Measurements from ENCODE around the gene HINFP.
"Not testable (repeated sequence)": the region's sequence is repeated elsewhere in the genome, so short reads cannot be mapped to it uniquely, and the experiment has no call there.

HINFP gene

DNA sequence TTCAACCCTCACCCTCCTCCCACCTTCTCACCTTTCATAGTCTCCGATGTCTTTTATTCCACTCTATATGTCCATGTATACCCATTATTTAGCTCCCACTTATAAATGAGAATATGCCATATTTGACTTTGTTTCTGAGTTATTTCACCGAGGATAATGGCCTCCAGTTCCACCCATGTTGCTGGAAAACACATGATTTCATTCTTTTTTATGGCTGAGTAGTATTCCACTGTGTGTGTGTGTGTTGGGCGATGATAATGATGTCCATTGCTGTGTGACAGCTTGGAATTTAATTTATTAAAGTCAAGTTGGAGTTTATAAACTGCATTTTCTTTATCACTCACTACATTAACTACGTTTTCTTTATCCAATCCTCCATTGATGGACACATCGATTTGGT lies 3.2 kb upstream of the HINFP start:
- FAIRE-seq, result no peak
- TF ChIP-seq POLR2A (IDR thresholded peaks at IDR 0.05; ENCODE audit: low read depth, low read length), result no peak
- no peak for DNase-seq (ENCODE audit: insufficient read length, low spot score)

DNA sequence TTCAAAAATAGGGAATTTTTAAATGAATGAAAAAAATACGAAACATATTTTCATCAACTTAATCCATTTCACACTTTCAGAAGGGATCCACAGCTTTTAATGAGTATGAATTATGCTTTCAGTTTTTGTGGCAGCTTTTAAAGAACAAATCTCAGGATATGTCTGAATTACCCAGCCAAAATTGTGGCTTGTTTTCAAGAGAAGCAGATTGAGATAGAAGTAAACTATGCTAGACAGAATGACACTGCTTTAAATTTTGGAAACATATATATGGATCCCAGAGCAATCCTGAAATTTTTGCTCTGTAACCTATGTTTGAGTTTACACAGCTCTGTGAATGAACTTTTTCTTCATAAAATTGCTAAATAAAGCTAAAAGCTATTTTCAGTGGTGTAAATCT lies 2.4 kb upstream of the HINFP start:
- TF ChIP-seq POLR2A (IDR thresholded peaks at IDR 0.05; ENCODE audit: low read depth, low read length), result no peak
- FAIRE-seq (no peak), DNase-seq (ENCODE audit: insufficient read length, low spot score) (no peak)

DNA sequence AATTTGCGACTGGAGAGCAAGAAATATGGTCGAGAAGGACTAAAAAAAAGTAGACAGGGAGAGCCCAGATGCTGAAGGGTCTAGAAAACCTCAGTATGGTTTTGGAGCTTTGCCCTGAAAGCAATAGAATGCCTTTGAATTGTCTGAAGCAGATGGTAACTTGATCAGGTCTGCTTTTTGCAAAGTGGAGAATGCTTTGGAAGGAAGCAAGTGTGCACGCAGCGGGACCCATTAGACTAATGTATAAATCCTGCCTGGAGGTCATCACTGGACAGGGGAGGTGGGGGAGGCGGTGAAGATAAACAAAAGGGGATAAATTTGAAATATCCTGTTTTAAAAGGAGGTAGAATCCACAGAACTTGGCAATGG lies 757 bp upstream of the HINFP start:
- FAIRE-seq (no peak), DNase-seq (ENCODE audit: insufficient read length, low spot score) (no peak)
- TF ChIP-seq POLR2A (IDR thresholded peaks at IDR 0.05; ENCODE audit: low read depth, low read length), result no peak

DNA sequence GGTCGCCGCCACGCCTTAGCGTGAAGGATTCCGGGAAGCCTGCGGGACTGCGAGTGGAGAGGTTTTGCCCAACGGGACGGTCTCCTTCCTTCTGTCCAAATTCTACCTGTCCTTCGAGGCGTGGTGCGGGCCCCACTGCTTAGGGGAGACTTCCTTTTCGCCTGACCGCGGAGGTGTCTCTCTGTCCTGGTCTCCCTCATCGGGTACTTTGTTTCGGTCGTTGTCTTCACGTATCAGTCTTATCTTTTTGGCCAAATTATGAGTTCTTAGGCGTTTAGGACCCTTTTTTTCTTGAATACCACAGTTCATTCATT lies 388 bp downstream of the HINFP start:
- no peak for FAIRE-seq
- no peak for TF ChIP-seq POLR2A (IDR thresholded peaks at IDR 0.05; ENCODE audit: low read depth, low read length)
- no peak for DNase-seq (ENCODE audit: insufficient read length, low spot score)

DNA sequence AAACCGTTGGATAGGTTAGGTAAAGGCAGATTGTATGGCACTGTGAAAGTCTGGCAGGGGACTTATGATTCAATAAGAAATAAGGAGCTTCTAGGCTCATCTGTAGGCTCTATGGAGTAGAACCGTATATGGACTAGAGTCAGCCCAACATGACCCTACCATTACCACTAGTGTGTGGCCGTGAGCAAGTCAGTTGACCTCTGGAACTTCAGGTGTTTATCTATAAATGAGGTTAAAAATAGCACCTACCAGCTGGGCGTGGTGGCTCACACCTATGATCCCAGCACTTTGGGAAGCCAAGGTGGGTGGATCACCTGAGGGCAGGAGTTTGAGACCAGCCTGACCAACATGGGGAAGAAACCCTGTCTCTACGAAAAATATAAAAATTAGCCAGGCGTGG lies 4.4 kb downstream of the HINFP start:
- FAIRE-seq, result no peak
- no peak for DNase-seq (ENCODE audit: insufficient read length, low spot score)
- TF ChIP-seq POLR2A (IDR thresholded peaks at IDR 0.05; ENCODE audit: low read depth, low read length), result no peak

DNA sequence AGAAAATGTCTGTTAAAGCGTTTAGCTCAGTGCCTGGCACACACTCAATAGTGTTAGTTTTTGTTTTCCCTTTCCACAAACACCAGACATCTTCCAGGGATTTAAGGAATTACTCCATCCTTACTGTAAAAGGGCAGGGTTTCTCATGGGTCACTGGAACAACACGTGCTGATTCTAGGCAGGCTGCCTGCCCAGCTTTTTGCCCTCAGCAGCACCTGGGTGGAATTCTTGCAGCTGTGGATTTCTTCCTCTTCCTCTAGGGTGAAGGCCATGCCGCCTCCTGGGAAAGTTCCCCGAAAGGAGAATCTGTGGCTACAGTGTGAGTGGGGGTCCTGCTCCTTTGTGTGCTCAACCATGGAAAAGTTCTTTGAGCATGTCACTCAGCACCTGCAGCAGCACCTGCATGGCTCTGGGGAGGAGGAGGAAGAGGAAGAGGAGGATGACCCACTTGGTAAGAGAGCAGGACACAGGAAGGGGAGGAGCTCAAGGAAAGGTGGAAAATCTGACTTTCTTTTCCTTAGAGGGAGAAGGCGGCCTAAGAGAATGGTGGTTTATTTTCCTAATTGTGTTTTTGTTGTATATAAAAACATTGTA lies 5.4 kb downstream of the HINFP start:
- DNase-seq (ENCODE audit: insufficient read length, low spot score) (no peak), FAIRE-seq (no peak)
- no peak for TF ChIP-seq POLR2A (IDR thresholded peaks at IDR 0.05; ENCODE audit: low read depth, low read length)

DNA sequence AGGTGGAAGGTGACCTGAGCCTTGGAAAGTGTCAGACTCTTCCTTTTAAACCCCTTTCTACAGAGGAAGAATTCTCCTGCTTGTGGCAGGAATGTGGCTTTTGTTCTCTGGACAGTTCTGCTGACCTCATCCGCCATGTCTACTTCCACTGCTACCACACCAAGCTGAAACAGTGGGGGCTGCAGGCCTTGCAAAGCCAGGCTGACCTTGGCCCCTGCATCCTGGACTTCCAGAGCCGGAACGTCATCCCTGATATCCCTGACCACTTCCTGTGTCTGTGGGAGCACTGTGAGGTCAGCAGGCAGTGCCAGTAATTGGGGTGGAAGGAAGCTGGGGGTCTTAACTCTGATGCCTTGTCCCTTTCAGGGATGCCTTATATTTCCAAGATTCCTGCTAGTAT lies 9.3 kb downstream of the HINFP start:
- no peak for DNase-seq (ENCODE audit: insufficient read length, low spot score)

DNA sequence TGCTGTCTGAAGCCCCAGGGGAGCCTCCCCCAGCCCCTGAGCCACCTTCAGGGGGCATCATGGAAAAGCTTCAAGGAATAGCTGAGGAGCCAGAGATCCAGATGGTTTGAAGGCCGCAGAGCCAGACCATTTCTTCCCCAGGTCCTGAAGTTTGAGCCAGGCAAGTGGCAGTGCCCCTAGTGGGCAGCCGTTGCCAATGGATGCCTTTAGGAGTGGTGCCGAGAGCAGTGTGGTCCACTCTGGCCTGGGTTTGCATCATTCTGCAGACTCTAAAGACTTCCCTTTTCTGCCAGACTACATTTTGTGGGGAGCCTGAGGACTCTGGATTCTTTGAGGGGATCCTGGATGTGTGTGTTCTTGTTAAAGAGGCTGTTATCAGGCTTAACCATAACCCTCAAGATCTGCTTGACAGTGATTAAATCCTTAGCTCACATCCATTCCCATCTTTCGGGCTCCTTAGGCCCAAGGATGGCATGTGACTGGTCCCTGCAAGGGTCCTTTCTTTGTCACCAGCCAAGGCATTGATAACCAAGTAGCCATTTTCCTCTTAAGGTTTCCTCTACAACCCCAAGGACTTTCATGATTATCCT lies 13.1 kb downstream of the HINFP start:
- no peak for DNase-seq (ENCODE audit: insufficient read length, low spot score)
- TF ChIP-seq POLR2A (IDR thresholded peaks at IDR 0.05; ENCODE audit: low read depth, low read length), result no peak
- FAIRE-seq, result no peak

More for the DNA sequence above, 9.3 kb downstream of the HINFP start:
- TF ChIP-seq POLR2A (IDR thresholded peaks at IDR 0.05; ENCODE audit: low read depth, low read length), result no peak
- no peak for FAIRE-seq

DNA sequence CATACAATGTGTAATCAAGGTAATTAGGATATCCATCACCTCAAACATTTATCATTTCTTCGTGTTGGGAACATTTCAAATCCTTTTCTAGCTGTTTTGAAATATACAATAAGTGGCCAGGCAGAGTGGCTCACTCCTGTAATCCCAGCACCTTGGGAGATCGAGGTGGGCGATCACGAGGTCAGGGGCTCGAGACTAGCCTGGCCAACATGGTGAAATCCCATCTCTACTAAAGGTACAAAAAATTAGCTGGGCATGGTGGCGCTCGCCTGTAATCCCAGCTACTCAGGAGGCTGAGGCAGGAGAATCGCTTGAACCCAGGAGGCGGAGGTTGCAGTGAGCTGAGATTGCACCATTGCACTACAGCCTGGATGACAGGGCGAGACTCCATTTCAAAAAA lies 17.9 kb downstream of the HINFP start:
- DNase-seq (ENCODE audit: insufficient read length, low spot score); FAIRE-seq: not testable (repeated sequence)

DNA sequence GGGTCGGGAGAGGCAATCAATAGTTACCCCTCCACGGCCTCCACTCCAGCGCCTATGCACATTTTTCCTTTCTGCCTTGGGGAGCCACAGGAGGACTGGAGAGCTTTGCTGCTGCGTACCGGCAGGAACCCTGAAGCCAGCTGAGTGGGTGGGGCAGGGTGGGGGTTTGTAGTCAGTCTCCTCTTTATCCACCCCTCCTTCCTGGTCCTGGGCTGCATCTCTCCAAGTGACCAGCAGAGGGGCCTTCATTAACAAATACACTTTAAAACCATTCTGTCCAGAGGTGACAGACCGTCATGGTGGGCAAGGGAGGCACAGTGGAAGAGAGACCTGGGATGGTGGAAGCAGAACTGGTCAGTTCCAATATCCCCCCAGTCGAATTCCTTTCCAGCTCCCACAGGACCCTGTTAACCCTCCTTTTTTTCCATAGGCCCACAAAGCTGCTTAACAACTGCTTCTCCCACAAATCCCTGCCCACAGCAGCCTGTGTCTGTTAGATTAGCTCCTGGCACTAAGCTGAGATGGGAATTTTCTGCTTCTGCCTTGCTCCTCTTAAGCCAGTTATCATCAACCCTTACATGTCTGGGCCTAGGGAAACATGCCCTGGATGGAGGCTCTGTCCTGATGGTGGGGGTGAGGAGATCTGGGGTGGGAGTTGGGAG lies 23.6 kb downstream of the HINFP start:
- no peak for TF ChIP-seq POLR2A (IDR thresholded peaks at IDR 0.05; ENCODE audit: low read depth, low read length)
- DNase-seq (ENCODE audit: insufficient read length, low spot score) (peak; percentile 83), FAIRE-seq (no peak)

DNA sequence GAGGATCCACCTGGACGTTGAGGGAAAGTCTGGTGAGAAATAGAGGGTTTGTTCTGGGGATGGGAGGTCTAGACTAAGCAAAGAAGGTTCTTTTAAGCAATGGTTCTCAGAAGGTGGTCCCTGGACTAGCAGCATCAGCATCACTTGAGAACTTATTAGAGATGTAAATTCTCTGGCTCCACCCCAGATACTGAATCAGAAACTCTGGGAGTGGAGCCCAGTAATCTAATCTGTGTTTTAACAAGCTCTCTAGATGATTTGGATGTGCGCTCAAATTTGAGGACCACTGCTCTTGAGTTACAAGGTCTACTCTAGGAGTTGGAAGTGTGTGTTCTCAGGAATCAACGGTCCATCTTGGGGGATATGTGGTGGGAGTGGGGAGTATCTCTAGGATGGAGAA lies 24.2 kb downstream of the HINFP start:
- FAIRE-seq (no peak), DNase-seq (ENCODE audit: insufficient read length, low spot score) (no peak)
- no peak for TF ChIP-seq POLR2A (IDR thresholded peaks at IDR 0.05; ENCODE audit: low read depth, low read length)

DNA sequence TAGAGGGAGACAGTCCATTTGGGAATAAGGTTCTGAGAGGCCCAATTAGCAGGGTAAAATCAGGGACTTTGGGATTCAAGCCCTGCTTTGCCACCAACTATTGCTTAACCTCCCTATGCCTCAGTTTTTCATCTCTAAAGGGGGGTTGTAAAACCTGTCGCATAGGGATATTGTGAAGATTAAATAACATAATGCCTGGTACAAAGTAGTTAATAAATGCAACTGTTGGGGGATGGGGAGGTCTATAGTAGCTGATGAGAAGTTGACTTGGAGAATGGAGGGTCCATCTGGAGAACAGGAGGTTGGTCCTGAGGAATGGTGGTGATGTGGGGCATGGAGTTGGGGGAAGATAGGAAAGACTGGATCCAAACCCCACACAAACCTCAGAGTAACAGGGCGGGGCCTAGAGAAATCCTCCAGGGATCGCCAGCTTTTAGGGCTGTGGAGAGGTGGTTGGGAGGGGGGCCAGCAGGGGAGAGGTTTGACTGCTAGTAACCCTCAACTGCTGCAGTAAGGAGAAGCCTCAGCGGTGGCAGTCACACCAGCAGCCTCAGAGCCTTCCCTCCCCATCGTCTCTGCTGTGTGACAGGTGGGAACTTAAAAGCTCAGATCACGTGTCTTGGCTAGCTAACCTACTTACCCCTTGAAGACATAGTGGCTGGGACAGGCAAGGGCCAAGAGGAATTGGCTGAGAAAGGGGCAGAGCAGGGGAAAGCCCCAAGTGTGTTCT lies 26.4 kb downstream of the HINFP start:
- DNase-seq (ENCODE audit: insufficient read length, low spot score) (no peak), FAIRE-seq (no peak)
- no peak for TF ChIP-seq POLR2A (IDR thresholded peaks at IDR 0.05; ENCODE audit: low read depth, low read length)

DNA sequence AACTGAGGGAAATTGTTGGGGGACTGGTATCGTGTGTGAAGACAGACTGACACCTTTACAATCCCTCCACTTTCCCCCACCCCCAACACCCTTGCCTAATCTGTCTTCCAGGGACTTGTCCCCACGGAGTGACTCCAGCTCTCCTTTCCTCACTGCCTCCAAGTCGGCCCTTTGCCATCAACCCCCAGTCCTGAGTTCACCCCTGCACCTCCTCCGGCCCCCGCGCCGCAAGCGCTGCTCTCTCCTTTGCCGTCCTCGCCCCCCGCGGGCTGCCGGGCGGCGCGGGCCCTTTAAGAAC lies 27.3 kb downstream of the HINFP start:
- no peak for FAIRE-seq
- DNase-seq (ENCODE audit: insufficient read length, low spot score), result no peak
- no peak for TF ChIP-seq POLR2A (IDR thresholded peaks at IDR 0.05; ENCODE audit: low read depth, low read length)

DNA sequence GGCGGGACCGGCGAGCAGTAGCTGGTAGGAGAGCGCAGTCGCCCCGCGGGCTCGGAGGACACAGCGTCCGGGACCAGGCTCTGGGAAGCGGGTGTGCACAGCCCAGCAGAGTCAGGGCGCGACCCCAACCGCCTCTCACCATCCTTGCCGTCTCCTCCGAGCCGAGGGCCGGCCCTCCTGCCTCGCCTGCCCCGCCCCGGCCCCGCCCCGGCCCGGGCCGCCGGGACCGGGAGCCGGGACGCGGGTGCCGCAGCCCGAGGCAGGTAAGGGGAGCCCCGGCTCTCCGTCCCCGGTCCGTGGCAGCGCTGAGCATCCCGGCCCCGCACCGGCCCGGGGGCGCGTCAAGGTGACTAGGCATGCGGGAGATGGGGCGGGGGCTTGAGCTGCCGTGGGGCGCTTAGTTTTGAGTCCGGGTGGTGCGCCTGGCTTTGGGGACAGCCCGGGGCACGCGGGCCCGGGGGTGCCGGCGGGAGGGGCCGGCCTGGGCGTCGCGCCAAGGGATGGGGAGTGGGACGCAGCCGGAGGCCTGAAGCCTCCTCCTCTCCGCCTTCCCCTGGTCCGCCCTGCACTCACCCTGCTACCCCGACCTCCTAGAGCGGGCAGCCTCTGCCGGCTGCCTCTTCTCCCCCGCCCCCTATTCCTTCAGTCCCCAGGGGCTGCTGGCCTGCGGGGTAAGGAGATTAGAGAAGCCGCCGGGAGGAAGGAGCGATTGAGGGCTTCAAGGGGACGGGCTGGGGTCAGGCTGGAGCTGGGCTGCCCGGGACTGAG lies 27.8 kb downstream of the HINFP start, which contains the start of gene ABCG4:
ABCG4 (plus strand) TSS at position 35 of the 768 bp plus-strand sequence. CDS start 914 bp downstream, outside the sequence.
- FAIRE-seq (no peak), DNase-seq (ENCODE audit: insufficient read length, low spot score) (no peak)
- TF ChIP-seq POLR2A (IDR thresholded peaks at IDR 0.05; ENCODE audit: low read depth, low read length), result no peak
